T-helper 1 cell (primary cell): ENCODE results near the gene RABGEF1.
A peak's percentile ranks its signal among the peaks of the same experiment; 100 is the strongest.
"Not testable (repeated sequence)": the region's sequence is repeated elsewhere in the genome, so short reads cannot be mapped to it uniquely, and the experiment has no call there.

ENCODE experiments used
- DNase-seq, 5 donors: peaks; one replicate each; pipeline ENCODE4 v3.0.0-alpha.2; 2012 to 2020
- total RNA-seq, 4 donors: gene quantifications; one replicate each; lab custom pipeline; 2026; lab: John Stamatoyannopoulos, UW

The RABGEF1 gene
- total RNA-seq: 3.7 to 7.0 (median 5.4) reads per million in 4 donors

GRCh38 chr7:66740302-66740979, at the start of gene RABGEF1:
Gene RABGEF1 (plus strand): TSS chr7:66740733. CDS start chr7:66771900, 31,167 bp downstream.
- DNase-seq: peak; percentile 93 to 97 (median 96)

DNA sequence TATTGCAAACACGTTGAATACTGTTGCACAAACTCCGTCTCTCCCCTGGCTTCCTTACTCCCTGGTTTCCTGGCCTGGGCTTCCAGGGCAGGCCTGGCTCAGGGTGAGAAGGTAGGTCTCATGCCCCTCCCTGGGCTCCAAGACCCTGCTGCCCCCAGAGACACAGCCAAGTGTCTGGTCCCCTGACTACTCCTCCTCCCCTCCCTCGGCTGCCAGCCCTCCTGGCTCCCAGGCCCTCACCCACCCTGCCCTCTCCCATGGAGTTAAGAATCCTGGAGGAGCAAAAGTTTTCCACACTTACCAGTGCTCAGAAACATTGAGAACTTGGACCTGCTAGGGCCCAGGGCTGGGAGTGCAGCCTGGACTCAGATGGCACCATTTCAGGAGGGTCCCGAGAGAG, 47.2 kb upstream of the RABGEF1 start:
- DNase-seq: no peak

- DNase-seq: no peak
Observed at GRCh38 chr7:66694286-66694685, 46.2 kb upstream of the RABGEF1 start.

GRCh38 chr7:66695417-66695816, 45.1 kb upstream of the RABGEF1 start:
- DNase-seq: not testable (repeated sequence)

GRCh38 chr7:66696134-66696533, 44.4 kb upstream of the RABGEF1 start:
- not testable (repeated sequence) for DNase-seq

DNA sequence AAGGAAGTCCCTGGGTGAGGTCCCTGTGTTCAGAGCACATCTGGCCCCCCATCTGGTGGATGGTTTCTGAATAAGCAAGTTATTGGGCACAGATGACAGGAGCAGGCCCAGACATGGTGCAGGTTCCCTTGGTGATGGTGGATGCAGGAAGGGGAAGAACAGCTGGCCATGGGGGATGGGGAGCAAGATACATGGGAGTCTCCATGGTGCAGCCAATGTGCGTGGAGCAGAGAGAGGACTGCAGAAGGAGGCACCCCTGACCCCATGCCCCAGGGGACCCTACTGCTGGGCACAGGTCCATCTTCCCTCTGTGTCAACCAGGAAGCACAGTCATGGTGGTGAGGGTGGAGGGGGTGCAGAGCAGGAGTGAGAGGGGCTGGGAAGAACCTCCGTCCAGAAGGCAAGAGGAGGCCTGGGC, 43.8 kb upstream of the RABGEF1 start:
- DNase-seq: no peak

DNA sequence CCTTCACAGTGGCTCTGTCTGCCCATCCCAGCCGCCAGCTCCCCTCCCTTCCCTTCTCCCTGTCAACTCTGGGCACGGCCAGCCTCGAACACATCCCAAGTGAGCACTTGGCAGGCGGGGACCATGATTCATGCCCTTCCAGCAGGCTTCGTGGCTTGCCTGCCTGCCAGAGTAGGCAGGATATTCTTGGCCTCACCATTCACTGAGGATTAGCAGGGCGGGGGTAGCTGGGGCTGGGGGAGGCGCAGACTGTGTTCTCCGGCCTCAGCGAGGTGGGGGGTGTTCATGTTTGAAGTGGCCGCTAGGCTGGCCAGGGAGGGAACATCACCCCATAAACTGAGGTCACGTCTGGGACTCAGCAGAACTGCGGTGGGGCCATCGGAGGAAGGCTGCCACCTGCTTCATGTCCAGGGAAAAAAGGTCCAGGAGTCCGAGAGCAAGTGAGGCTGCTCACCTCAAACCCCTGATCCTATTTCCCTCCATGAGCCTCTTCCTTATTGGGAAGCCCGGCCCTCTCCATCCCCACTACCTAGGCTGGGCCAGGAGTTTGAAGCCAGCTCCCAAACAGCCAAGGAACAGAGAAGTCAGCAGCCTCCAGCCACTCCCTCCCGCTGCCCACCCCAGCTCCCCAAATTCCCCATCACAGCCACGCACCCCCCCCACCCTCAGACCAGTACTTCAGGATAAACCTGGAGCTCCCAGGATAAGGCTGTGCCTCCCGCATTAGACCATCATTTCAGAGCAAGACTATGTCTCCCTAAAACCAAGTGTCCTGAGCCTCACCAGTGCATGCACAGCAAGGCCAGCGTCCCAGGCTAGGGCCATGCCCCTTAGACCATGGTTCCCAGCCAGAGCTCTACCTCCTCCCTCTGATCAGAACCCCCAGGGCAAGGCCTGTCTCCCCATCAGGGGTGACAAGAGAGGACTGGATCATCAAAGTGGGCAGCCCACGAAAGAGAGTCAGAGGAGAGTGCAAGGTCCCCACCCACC, 42.8 kb upstream of the RABGEF1 start:
- DNase-seq: no peak

DNA sequence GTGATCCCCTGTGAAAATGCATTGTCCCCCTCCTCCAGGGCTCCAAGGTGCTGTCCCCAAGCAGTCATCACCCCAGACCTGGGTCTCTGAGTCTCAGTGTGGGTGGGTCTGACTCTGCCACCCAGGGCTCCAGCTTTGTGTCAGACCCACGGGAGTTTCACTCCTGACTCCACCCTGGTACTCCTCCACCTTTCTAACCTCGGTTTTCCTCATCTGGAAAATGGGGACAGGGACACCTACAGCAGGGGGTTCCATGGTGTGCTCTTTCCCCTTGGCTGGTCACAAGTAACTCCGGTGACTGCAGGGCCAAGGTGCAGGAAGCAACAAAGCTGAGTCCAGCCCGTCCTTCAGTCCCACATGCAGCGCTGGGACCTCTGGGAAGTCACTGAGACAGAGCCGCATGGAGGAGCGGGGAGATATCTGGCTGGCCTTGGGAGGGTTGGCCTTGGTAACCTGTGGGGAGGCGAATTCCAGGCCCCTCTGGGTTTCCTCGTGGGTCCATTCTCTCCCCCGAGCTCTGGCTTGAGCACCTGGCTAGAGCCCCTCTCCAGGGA, 41.8 kb upstream of the RABGEF1 start:
- DNase-seq: no peak

GRCh38 chr7:66699998-66700397, 40.5 kb upstream of the RABGEF1 start:
- DNase-seq: no peak

DNA sequence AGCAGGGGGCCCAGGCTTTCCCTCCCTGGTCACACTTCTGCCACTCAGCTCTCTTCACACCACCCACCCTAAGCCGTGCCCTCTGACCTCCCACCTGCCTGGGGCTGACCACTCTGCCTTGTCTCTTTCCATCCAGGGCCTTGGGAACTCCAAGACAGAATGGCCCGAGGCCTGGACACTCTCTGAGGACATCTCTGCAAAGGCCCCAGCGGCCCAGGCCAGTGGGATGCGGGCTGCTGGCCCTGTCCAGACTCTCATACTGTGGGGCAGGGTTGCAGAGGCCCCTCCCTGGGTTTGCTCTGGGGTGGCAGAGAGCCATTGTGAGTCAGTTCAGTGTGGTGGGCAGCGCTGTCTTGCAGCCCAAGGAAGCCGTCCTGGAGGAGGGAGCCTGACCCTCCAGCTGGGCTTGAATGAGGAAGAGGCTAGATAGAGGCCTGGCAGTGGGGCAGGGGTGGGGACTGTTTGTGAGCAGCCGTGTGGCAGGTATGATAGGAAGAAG, 39.9 kb upstream of the RABGEF1 start:
- no peak for DNase-seq

DNA sequence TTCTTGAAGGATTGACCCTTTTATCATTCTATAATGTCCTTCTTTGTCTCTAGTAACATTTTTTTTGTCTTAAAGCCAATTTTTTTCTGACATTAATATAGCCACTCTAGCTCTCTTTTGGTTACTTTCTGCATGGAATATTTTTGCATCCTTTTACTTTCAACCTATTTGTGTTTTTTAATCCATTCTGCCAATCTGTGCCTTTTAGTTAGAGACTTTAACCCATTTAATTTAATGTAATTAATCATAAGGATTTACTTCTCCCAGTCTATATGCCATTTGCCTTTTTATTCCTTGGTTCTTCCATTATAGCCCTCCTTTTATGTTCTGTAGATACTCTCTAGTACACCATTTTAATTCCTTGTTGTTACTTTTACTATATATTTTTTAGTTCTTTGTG, 32.7 kb upstream of the RABGEF1 start:
- DNase-seq: no peak

- DNase-seq: not testable (repeated sequence)
Observed at GRCh38 chr7:66710752-66711151, 29.8 kb upstream of the RABGEF1 start.

GRCh38 chr7:66713687-66714086, 26.8 kb upstream of the RABGEF1 start:
- no peak for DNase-seq

DNA sequence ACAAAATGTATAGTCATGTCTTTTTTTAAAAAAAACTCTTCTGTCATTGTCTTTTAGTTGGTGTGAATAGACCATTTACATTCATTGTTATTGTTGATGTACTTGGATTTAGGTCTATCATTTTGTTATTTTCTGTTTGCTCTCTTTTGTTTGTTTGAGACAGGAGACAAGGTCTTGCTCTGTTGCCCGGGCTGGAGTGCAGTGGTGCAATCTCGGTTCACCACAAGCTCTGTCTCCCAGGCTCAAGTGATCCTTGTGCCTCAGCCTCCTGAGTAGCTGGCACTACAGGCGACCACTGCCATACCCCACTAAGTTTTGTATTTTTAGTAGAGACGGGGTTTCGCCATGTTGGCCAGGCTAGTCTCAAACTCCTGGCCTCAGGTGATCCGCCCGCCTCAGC, 23.9 kb upstream of the RABGEF1 start:
- not testable (repeated sequence) for DNase-seq

- DNase-seq: no peak
Observed at GRCh38 chr7:66720561-66720960, 20.0 kb upstream of the RABGEF1 start.

GRCh38 chr7:66725843-66726242, 14.7 kb upstream of the RABGEF1 start:
- no peak for DNase-seq

- no peak for DNase-seq
Observed at GRCh38 chr7:66727058-66727457, 13.5 kb upstream of the RABGEF1 start.

- no peak for DNase-seq
Observed at GRCh38 chr7:66728571-66728970, 12.0 kb upstream of the RABGEF1 start.

- DNase-seq: no peak
Observed at GRCh38 chr7:66729274-66729673, 11.3 kb upstream of the RABGEF1 start.

DNA sequence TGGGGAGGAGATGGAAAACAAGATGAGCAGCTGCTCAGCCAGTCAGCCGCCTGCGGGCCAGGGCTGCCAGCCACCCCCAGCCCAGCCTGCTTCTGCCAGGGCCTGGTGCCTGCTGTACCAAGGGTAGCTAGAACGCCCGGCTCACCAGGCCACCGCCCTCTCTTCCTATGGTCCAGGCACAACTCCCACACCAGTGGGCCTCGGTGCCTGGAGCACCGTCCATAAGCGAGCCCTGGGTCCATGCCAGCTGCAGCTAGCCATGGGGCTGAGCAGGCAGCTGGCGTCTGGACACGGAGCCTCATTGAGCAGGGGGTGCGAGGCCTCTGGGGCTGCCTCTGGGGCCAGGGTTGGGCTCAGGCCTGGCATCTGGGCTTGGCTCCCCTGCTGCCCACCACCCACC, 8.5 kb upstream of the RABGEF1 start:
- DNase-seq: no peak

GRCh38 chr7:66732439-66732838, 8.1 kb upstream of the RABGEF1 start:
- no peak for DNase-seq

- no peak for DNase-seq
Observed at GRCh38 chr7:66734006-66734405, 6.5 kb upstream of the RABGEF1 start.

DNA sequence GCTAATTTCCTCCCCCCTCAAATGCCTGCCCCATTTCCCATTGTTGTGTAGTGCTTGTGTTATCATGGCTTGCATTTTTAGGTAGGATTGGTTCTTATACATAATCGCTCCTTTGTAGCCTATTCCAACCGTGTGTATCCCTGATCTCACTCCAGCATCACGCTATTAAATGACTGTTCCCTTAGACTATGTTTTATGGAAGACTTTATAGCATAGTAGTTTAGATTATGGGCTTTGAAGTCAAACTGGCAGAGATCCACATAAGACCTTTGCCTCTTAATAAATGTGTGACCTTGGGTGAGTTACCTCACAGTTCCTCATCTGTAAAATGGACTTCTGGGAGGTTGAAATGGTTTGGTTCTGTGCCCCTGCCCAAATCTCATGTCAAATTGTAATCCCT, 5.4 kb upstream of the RABGEF1 start:
- DNase-seq: no peak
